ENCODE measurements around the gene PTPRN2. TPM values are rescaled to one million over a fixed set of nuclear protein-coding genes. Genes with fewer than 3 reads are reported as not detected.

PTPRN2 gene
- total and polyA plus RNA-seq, 2 of the 13 experiments (the other 11 are each of a cell fraction or from before 2014, with no cell fraction given): 2.5 to 24.2 TPM

- TF ChIP-seq, protein P1, sequence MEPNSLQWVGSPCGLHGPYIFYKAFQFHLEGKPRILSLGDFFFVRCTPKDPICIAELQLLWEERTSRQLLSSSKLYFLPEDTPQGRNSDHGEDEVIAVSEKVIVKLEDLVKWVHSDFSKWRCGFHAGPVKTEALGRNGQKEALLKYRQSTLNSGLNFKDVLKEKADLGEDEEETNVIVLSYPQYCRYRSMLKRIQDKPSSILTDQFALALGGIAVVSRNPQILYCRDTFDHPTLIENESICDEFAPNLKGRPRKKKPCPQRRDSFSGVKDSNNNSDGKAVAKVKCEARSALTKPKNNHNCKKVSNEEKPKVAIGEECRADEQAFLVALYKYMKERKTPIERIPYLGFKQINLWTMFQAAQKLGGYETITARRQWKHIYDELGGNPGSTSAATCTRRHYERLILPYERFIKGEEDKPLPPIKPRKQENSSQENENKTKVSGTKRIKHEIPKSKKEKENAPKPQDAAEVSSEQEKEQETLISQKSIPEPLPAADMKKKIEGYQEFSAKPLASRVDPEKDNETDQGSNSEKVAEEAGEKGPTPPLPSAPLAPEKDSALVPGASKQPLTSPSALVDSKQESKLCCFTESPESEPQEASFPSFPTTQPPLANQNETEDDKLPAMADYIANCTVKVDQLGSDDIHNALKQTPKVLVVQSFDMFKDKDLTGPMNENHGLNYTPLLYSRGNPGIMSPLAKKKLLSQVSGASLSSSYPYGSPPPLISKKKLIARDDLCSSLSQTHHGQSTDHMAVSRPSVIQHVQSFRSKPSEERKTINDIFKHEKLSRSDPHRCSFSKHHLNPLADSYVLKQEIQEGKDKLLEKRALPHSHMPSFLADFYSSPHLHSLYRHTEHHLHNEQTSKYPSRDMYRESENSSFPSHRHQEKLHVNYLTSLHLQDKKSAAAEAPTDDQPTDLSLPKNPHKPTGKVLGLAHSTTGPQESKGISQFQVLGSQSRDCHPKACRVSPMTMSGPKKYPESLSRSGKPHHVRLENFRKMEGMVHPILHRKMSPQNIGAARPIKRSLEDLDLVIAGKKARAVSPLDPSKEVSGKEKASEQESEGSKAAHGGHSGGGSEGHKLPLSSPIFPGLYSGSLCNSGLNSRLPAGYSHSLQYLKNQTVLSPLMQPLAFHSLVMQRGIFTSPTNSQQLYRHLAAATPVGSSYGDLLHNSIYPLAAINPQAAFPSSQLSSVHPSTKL (CRISPR knock-in tag; IDR thresholded peaks at IDR 0.05): peak; percentile 77
- no peak for TF ChIP-seq NR3C1 (CRISPR knock-in tag; IDR thresholded peaks at IDR 0.05)
- 0 out of 2 replicates have a peak, but pooled peaks have one; percentile 24 for TF ChIP-seq JUND (CRISPR knock-in tag; IDR thresholded peaks at IDR 0.05)
- peak; percentile 48 for TF ChIP-seq SKI (IDR thresholded peaks at IDR 0.05; ENCODE audit: partially characterized antibody)
- TF ChIP-seq, protein P2, sequence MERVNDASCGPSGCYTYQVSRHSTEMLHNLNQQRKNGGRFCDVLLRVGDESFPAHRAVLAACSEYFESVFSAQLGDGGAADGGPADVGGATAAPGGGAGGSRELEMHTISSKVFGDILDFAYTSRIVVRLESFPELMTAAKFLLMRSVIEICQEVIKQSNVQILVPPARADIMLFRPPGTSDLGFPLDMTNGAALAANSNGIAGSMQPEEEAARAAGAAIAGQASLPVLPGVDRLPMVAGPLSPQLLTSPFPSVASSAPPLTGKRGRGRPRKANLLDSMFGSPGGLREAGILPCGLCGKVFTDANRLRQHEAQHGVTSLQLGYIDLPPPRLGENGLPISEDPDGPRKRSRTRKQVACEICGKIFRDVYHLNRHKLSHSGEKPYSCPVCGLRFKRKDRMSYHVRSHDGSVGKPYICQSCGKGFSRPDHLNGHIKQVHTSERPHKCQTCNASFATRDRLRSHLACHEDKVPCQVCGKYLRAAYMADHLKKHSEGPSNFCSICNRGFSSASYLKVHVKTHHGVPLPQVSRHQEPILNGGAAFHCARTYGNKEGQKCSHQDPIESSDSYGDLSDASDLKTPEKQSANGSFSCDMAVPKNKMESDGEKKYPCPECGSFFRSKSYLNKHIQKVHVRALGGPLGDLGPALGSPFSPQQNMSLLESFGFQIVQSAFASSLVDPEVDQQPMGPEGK (CRISPR knock-in tag; IDR thresholded peaks at IDR 0.05): peak; percentile 63
- peak; percentile 74 for TF ChIP-seq ZMYM4 (CRISPR knock-in tag; IDR thresholded peaks at IDR 0.05)
- TF ChIP-seq AKAP8 (CRISPR knock-in tag; IDR thresholded peaks at IDR 0.05): no peak
- TF ChIP-seq SP5 (CRISPR knock-in tag; IDR thresholded peaks at IDR 0.05; ENCODE audit: borderline replicate concordance, low read depth): peak; percentile 78
- no peak for TF ChIP-seq ZNF713 (CRISPR knock-in tag; IDR thresholded peaks at IDR 0.05)
- no peak for TF ChIP-seq KDM1A (CRISPR knock-in tag; IDR thresholded peaks at IDR 0.05)
- peak; percentile 43; the same call in 1 of the 2 replicates for TF ChIP-seq ZNF644 (CRISPR knock-in tag; IDR thresholded peaks at IDR 0.05; ENCODE audit: low read depth)
- TF ChIP-seq RXRA (CRISPR knock-in tag; IDR thresholded peaks at IDR 0.05): peak; percentile 32; the same call in 1 of the 2 replicates
- no peak for TF ChIP-seq TAF15 (IDR thresholded peaks at IDR 0.05; ENCODE audit: low read depth, low read length, poor library complexity, severe bottlenecking)
- peak; percentile 59 for TF ChIP-seq ELF3 (CRISPR knock-in tag; IDR thresholded peaks at IDR 0.05)
- TF ChIP-seq HNRNPH1 (optimal IDR thresholded peaks at IDR 0.05; ENCODE audit: low read depth, low read length): no peak
- 0 out of 2 replicates have a peak, but pooled peaks have one; percentile 10 for TF ChIP-seq SOX5 (CRISPR knock-in tag; IDR thresholded peaks at IDR 0.05; ENCODE audit: borderline replicate concordance)
- TF ChIP-seq FOXP1 (IDR thresholded peaks at IDR 0.05): no peak
- TF ChIP-seq FOXP1 (CRISPR knock-in tag; IDR thresholded peaks at IDR 0.05): peak; percentile 77
- TF ChIP-seq HNF4A (CRISPR knock-in tag; IDR thresholded peaks at IDR 0.05): peak; percentile 90
- no peak for TF ChIP-seq SP1 (IDR thresholded peaks at IDR 0.05)
- TF ChIP-seq SP1 (CRISPR knock-in tag; IDR thresholded peaks at IDR 0.05): 0 out of 2 replicates have a peak, but pooled peaks have one; percentile 14
- peak; percentile 69 for TF ChIP-seq SALL1 (CRISPR knock-in tag; IDR thresholded peaks at IDR 0.05)
- TF ChIP-seq, protein P3, sequence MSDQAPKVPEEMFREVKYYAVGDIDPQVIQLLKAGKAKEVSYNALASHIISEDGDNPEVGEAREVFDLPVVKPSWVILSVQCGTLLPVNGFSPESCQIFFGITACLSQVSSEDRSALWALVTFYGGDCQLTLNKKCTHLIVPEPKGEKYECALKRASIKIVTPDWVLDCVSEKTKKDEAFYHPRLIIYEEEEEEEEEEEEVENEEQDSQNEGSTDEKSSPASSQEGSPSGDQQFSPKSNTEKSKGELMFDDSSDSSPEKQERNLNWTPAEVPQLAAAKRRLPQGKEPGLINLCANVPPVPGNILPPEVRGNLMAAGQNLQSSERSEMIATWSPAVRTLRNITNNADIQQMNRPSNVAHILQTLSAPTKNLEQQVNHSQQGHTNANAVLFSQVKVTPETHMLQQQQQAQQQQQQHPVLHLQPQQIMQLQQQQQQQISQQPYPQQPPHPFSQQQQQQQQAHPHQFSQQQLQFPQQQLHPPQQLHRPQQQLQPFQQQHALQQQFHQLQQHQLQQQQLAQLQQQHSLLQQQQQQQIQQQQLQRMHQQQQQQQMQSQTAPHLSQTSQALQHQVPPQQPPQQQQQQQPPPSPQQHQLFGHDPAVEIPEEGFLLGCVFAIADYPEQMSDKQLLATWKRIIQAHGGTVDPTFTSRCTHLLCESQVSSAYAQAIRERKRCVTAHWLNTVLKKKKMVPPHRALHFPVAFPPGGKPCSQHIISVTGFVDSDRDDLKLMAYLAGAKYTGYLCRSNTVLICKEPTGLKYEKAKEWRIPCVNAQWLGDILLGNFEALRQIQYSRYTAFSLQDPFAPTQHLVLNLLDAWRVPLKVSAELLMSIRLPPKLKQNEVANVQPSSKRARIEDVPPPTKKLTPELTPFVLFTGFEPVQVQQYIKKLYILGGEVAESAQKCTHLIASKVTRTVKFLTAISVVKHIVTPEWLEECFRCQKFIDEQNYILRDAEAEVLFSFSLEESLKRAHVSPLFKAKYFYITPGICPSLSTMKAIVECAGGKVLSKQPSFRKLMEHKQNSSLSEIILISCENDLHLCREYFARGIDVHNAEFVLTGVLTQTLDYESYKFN (CRISPR knock-in tag; conservative IDR thresholded peaks at IDR 0.05): peak; percentile 69
- TF ChIP-seq ZBTB7A (CRISPR knock-in tag; IDR thresholded peaks at IDR 0.05): no peak
- TF ChIP-seq, protein P4, sequence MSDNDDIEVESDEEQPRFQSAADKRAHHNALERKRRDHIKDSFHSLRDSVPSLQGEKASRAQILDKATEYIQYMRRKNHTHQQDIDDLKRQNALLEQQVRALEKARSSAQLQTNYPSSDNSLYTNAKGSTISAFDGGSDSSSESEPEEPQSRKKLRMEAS (IDR thresholded peaks at IDR 0.05): no peak
Observed at GRCh38 chr7:158160199-158160598, 427.4 kb downstream of the PTPRN2 start (continued).
